Measurements from ENCODE around the gene XPNPEP2.
"Not testable (repeated sequence)": the region's sequence is repeated elsewhere in the genome, so short reads cannot be mapped to it uniquely, and the experiment has no call there.

XPNPEP2 gene

DNA sequence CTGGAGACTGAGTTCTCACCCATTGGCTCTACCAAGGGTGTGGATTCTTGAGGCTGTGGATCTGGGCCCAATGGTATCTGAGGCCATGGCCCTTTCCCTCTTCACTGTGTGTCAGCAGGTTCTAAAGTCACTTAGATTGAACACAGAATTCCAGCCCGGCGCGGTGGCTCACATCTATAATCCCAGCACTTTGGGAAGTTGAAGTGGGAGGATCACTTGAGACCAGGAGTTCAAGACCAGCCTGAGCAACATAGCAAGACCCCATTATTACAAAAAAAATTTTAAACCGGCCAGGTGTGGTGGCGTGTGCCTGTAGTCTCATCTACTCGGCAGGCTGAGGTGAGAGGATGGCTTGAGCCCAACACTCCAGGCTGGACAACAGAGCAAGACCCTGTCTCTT is 18.0 kb upstream of the XPNPEP2 start:
- no peak for DNase-seq

DNA sequence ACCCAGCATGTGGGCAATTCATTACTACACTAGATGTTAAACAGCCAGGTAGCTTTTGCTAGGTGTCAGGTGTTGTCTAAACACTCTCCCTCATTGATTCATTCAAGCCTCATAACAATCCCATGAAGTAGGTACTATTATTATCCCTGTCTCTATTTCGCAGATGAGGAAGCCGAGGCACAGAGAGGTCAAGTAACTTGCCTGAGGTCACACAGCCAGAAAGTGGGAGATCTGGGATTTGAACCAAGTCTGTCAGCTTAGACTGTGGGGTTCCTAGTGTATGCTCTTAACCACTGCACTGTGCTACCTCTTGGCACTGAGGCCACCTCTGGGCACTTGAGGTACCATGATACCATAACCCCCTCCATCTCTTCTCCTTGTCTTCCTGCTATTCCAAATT is 17.4 kb upstream of the XPNPEP2 start:
- no peak for DNase-seq

DNA sequence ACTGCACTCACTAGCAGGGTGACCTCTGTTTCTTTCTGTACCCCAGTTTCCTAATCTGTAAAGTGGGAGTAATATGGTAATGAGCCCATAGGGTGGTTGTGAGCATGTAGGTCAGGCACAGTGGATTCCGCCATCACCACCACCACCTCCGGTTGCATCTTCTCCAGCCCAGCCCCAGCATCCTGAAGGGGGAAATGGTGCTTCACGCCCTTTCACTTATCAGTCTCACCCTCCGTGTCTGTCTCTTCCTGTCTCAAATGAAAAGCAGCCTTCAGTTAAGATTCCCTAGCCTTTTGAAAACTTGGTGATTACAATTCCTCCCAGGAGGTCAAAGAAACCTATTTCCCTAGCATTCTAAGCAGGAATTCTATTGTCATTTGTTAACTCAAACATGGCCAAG is 16.9 kb upstream of the XPNPEP2 start:
- no peak for DNase-seq

DNA sequence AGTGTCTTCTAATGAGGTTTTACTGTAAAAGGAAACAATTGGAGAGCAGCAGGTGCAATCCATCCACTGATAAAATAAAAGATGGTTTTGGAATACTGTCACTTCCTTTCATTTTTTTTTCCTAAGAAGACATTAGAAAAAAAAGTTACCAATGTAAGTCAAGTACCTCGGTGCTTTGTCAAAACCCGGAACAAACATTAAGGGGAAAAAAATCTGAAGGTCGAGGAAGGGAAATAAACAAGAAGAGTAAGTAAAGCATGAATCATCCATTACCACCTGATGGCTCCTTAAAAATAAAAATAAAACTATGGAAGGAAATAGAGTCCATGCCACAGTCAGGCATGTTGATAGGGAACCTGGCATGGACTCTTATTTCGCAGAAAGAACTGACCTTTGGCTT is 15.3 kb upstream of the XPNPEP2 start:
- no peak for DNase-seq

DNA sequence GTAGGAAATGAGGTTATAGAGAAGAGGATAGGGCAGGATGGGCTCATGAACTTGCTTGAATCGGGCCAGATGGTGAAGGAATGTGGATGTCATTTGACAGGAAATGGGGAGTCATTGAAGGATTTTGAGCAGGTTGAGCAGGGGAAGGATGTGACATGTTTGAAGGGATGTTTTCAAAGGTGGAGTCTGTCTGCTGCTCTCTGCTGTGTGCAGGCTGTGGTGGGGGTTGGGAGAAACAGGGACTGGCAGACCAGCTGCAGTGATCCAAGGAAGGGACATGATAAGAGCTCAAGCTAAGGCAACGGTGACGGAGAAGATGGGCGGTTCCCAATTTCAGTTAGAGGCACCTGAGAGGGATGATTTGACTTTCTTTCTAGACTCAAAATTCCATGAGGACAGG is 14.0 kb upstream of the XPNPEP2 start:
- DNase-seq: no peak

DNA sequence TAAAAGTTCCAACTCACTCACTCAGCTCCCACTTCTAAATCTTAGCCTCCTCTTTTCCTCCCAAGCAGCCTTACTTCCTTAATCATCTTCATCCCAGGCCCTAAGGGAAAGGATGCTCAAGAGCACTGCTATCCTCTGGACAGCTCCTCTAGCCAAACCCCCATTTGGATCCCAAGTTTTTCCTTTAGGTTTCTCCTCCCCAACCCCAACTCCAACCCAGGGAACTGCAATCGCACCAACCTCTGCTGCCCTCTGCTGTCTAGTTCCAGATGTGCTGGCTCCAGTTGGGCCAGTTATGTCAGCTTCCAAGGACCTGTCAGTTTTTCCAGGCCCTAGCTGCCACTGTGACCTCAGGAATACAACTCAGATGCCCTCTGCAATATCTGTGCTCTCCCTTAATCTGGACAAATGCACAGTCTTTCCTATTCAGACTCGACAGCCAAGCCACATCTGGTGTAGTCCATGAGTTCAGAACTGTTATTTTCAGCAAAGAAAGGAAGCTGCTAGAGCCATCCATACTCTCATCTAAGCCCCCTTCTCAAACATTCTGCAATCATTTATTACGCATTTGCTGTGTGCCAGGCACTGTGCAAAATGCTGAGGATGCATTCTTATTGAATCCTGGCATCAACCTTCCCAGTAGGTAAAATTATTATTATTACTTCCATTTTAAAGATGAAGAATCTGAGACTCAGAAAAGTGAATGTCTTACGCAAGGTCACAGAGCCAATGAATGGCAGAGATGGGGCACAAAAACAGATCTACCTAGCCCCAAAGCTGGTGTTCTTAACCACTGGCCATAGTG is 12.3 kb upstream of the XPNPEP2 start:
- DNase-seq: peak; percentile 69

DNA sequence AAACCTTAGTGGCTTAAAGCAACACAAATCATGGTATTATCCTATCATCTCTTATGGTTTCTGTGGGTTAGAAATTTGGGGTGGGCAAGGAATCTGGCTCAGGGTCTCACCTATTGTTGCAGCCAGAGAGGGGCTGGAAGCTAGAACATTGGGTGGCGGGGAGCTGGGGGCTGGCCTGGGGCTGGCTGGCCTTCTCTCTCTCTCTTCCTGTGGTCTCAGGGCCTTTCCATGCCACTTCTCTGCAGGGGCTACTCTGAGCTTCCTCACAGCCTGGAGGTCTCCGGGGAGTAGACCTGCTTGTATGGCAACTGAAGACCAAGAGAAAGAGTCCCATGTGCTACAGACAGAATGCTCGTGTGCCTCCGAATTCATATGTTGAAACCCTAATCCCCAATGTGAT is 10.7 kb upstream of the XPNPEP2 start:
- no peak for DNase-seq

DNA sequence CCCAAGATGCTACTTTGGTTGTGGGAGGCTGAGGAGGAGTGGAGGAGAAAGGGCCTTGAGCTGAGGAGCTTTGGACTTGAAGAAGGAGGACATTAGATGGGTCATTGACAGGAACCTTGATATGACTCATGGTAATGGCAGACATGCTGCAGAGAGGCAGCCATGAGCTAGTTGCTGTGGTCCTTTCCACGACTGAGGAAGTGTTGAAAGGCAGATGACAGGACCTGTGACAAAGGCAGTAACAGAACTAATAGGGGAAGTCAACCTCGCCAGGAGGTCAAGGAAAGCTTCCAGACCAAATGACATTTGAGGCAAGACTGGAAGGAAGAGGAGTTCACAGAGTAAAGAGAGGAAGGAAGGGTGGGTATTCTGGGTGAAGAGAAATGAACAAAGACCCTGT is 7.6 kb upstream of the XPNPEP2 start:
- no peak for DNase-seq

DNA sequence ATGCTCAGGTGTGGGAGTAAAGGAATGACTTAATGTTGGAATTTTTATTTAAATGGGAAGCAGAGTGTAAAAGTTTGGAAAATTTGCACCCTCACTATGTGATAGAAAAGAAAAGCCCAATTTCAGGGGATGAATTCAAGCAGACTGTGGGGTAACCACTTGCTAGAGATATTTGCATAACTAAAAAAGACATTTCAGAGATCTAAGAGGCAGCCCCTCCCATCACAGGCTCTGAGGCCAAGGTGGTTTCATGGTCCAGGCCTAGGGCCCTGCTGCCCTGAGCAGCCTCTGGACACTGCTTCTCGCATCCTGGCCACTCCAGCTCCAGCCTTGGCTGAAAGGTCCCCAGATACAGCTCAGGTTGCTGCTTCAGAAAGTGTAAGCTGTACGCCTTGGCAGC is 5.9 kb upstream of the XPNPEP2 start:
- no peak for DNase-seq

DNA sequence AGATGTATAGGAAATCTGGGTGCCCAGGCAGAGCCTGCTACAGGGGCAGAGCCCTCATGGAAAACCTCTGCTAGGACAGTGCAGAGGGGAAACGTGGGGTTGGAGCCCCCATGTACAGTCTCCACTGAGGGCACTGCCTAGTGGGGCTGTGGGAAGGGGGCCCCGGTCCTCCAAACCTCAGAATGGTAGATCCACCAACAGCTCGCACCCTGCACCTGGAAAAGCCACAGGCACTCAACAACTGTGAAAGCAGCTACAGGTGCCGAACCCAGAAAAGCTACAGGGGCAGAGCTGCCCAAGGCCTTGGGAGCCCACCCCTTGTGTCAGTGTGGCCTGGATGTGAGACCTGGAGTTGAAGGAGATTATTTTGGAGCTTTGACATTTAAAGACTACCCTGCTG is 5.4 kb upstream of the XPNPEP2 start:
- DNase-seq: no peak

DNA sequence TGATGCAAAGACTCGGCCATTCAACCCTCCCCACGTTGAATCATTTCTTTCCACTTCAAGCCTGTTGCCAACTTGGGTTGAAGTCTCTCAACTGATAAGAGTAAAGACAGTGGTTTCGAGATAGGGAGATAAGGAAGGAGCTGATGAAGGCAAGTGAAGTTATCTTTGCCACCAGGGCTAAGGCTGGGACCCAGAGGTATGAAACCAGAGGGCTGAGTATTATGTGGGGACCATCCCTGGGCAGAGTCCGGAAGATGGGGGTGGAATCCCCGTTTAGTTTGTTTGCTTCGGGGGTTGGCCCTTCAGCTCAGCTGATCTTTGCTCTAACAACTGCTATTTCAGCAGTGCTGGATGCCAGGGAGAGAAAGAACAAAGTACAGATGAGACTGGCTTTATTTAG is 2.3 kb upstream of the XPNPEP2 start:
- no peak for DNase-seq

DNA sequence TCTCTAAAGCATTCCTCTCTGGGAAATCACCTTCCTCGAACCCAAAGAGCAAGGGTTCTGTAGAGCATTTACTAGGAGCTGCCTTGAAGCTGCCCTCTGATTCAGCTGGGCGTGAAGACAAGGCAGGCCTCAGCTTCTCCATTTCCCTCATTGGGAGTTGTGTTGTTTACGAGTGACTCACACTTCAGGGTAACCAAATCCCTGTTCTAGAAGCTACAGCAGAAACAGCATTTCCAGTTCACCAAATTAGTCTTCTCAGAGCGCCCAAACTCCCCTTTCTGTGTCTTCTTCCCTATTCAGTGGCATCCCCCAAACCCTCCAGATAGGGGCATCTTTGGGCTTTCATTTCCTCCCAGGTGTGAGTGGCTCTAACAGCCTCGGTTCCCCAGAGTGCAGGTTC is 863 bp upstream of the XPNPEP2 start:
- no peak for DNase-seq

DNA sequence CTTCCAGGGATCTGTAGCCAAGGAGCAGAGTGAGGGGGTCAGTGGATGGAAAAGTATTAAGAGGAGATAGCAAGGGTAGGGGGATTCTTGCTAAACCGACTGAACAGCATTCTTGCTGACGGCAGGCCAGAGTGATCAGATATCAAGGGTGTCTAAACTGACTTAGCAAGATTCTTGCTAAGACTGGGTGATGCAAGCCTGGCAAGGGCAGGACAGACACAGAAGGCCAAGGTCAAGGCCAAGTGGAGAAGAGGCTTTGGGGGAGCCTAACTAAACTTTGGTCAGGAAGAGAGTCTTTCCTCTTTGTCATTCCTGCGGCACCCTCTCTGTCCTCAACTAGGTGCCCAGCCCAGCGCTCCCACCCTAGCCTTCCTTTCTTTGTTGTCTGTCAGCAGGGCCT is 799 bp downstream of the XPNPEP2 start:
- DNase-seq: no peak

DNA sequence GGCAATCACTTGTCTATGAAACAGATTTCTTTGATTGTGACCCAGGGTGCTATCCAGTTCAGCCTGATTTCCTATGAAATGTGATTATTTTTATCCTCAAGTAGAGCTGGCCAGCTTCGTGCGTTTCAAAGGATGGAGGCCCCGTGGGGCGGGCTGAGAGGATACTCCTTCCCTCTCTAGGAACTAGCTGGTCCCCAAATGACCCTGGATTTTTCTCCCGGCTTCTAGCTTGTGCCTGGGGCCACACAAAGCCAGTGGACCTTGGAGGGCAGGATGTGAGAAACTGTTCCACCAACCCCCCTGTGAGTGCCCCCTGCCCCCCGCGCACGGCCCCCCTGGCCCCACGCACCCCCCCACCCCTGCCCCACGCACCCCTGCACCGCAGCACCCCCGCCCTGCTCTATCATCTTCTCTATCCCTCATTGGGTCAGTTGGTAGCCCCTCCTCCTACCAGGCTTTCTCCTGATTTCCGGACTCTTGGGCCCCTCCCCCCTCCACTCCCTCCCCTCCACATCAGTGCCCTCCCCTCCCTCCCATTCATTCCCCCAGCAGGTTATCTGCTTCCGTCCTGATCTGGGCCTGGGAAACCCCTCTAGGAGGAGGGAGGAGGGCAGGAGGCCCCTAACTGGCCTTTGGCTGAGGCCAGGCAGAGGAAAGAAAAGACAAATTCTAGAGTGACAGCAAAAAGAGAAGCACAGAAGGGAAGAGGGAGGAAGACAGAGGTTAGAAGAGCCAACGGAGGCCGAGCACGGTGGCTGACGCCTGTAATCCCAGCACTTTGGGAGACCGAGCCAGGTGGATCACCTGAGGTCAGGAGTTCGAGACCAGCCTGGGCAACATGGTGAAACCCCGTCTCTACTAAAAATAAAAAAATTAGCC is 3.3 kb downstream of the XPNPEP2 start:
- DNase-seq: no peak

DNA sequence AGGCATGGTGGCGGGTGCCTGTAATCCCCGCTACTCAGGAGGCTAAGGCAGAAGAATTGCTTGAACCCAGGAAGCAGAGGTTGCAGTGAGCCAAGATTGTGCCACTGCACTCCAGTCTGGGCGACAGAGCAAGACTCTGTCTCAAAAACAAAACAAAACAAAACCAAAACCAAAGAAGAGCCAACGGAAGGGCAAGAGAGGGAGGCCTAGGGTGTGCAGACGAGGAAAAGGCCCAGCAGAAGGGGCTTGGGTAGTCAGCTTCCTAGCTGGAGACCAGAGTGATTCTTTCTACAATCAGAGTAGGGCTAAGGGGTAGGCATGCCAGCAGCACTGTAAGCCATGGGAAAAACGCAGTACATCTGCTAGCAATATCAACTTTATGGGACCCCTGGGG is 4.0 kb downstream of the XPNPEP2 start:
- DNase-seq: not testable (repeated sequence)

DNA sequence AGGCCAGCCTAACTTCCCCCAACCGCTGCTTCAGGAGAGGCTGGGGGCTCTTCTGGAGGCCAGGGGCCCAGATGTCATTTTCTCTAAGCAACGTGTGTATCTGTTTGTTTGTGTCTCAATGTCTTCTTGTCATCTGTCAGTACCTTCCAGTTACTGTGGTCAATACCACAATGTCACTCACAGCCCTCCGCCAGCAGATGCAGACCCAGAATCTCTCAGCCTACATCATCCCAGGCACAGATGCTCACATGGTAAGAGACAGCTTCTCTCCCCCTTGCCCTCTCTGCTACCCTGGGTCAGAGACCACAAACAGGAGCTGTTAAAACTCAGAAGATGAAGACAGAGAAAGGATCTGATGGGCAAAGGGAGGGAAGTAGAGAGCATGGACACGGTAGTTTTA is 5.0 kb downstream of the XPNPEP2 start:
- no peak for DNase-seq

DNA sequence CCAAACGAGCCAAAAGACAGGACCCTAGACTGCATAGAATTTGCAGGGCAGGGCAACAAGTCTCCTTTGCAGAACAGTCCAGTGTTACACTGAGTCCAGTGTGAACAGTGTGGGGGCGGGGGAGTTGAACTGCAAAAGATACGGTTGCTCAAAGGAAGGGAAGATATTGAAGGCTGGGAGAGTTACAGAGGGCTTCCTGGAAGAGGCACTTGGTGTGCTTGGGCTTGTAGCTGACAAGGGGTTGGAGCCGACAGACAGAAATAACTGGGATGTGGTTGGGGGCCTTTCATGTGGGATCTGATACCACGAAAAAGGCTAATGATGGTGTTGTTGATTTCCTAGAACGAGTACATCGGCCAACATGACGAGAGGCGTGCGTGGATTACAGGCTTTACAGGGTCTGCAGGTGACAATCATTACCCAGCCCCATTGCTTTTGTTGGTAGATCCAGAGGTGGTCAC is 6.1 kb downstream of the XPNPEP2 start:
- DNase-seq: peak; percentile 41

DNA sequence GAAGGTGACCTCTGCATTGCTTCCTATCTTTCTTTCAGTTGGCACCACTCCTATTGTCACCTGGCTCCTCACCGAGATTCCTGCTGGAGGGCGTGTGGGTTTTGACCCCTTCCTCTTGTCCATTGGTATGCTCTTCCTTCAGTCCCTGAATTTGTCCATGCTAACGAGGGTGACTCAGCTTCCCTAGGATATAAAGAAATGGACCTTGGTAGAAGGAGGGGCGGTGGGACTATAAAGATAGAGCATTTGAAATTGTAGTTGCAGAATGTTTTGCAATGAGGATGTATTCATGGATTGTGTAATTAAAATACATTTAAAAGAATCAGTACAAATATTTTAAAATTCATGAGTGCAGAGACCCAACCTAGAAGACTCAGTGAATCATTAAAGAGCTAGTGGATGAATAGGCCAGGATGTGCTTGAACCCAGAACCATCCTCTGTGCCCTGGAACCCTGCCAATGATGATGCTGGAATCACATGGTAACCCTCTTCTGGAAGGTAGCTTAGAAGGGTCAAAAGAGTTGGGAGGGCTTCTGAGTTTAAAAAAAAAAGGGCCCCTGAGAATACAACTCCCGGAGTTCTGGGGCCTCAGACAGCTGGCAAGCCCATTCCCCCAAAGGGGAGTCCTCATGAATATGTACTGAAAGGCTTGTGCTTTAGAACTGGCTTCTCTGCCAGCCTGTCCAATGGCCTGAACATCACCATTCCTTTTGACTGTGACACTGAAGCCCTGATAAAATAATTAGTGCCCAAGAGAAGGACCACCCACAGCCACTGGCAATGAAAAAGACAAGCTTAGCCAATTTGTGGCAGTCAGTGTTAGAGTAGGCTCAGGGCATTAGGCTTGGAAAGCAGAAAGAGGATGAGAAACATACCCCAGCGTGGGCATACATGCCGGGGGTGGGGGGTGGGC is 8.0 kb downstream of the XPNPEP2 start:
- DNase-seq: no peak

DNA sequence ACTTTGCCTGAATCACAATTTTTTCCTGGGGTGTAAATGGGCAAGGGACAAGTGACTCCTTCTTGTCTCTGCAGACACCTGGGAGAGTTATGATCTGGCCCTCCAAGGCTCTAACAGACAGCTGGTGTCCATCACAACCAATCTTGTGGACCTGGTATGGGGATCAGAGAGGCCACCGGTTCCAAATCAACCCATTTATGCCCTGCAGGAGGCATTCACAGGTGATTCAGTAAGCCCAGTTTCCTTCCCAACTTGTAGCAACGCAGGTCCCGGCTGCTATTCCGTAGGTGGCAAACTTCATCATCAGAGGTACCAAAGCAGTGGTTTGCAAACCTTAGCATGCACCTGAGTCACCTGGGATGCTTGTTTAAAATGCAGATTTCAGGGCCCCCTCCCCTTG is 8.8 kb downstream of the XPNPEP2 start:
- DNase-seq: no peak

DNA sequence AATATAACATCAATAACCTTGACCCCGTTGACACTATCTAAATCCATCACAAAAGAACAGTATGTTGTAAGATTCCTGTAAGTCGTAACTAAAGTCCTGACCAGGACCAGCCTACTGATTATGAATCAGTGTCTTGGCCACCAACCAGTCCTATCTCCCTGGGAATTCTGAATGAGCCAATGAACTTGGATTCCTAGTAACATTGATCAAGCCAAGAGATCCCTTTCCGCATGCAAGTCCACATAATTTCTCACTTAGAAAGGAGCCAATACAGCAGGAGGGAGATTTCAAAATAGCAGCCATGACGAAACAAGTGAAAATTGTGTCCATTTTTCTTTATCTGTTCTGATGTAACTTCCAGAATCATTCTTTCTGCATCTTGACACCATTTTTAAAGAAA is 9.5 kb downstream of the XPNPEP2 start:
- no peak for DNase-seq

DNA sequence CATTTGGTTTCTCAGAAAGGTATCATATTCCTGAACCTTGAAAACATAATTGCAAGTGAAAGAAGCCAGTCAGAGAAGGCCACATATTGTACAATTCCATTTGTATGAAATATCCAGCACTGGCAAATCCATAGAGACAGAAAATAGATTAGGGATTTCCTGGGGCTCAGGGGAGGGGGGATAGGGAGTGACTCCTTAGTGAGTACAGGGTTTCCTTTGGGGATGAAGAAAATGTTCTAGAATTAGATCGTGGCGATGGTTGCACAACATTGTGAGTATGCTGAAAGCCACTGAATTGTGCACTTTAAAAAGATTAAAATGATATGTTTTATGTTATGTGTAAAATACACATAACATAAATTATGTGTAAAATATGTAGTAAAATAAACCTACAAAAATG is 10.3 kb downstream of the XPNPEP2 start:
- no peak for DNase-seq

DNA sequence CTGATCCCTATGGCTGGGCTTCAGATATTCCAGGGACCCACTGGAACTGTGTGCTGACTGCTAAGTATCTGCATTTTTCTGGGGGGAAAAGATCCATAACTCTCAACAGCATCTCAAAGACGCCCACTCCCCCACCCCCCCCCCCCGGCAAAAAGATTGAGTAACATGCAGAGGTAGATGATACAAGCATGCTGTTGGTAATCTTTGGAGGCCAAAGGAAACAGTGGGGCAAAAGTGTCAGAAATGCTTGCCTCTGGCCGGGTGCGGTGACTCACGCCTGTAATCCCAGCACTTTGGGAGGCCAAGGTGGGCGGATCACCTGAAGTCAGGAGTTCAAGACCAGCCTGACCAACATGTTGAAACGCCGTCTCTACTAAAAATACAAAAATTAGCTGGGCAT is 12.2 kb downstream of the XPNPEP2 start:
- DNase-seq: no peak
